ENCODE data around the gene NLRX1.

The NLRX1 gene

DNA sequence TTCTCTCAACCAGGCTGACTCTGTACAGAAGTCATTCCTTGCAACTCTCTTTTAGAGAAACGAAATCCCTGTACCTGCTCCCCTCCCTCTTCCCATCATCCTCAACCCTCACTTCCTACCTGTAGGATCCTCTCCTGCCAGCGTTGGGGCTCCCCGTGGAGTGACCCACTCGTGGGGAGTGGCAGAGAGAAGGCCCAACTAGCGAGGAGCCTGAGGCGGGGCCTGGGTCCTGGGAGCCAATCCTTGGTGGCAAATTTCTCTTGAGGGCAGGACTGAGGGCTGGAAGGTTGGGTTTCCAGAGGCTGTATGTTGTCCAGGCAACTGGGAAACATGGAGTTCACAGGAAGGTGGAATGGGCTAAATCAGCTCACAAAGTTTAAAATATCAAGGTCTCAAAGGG lies 27.2 kb downstream of the NLRX1 start:
- no peak for TF ChIP-seq TAF1 (IDR thresholded peaks at IDR 0.05; ENCODE audit: borderline replicate concordance, insufficient read depth, low read length)
- TF ChIP-seq POLR2AphosphoS5 (IDR thresholded peaks at IDR 0.05; ENCODE audit: low read depth, low read length): no peak
- TF ChIP-seq SIN3A (IDR thresholded peaks at IDR 0.05; ENCODE audit: borderline replicate concordance, insufficient read depth, low read length): no peak
- TF ChIP-seq FOXP2 (optimal IDR thresholded peaks at IDR 0.05; ENCODE audit: borderline replicate concordance, extremely low read depth, extremely low read length, insufficient read depth): no peak
- TF ChIP-seq, protein P1, sequence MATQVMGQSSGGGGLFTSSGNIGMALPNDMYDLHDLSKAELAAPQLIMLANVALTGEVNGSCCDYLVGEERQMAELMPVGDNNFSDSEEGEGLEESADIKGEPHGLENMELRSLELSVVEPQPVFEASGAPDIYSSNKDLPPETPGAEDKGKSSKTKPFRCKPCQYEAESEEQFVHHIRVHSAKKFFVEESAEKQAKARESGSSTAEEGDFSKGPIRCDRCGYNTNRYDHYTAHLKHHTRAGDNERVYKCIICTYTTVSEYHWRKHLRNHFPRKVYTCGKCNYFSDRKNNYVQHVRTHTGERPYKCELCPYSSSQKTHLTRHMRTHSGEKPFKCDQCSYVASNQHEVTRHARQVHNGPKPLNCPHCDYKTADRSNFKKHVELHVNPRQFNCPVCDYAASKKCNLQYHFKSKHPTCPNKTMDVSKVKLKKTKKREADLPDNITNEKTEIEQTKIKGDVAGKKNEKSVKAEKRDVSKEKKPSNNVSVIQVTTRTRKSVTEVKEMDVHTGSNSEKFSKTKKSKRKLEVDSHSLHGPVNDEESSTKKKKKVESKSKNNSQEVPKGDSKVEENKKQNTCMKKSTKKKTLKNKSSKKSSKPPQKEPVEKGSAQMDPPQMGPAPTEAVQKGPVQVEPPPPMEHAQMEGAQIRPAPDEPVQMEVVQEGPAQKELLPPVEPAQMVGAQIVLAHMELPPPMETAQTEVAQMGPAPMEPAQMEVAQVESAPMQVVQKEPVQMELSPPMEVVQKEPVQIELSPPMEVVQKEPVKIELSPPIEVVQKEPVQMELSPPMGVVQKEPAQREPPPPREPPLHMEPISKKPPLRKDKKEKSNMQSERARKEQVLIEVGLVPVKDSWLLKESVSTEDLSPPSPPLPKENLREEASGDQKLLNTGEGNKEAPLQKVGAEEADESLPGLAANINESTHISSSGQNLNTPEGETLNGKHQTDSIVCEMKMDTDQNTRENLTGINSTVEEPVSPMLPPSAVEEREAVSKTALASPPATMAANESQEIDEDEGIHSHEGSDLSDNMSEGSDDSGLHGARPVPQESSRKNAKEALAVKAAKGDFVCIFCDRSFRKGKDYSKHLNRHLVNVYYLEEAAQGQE (IDR thresholded peaks at IDR 0.05; ENCODE audit: insufficient read depth in 1 of 2, low read depth in 2 of 2, low read length in 2 of 2): no peak

DNA sequence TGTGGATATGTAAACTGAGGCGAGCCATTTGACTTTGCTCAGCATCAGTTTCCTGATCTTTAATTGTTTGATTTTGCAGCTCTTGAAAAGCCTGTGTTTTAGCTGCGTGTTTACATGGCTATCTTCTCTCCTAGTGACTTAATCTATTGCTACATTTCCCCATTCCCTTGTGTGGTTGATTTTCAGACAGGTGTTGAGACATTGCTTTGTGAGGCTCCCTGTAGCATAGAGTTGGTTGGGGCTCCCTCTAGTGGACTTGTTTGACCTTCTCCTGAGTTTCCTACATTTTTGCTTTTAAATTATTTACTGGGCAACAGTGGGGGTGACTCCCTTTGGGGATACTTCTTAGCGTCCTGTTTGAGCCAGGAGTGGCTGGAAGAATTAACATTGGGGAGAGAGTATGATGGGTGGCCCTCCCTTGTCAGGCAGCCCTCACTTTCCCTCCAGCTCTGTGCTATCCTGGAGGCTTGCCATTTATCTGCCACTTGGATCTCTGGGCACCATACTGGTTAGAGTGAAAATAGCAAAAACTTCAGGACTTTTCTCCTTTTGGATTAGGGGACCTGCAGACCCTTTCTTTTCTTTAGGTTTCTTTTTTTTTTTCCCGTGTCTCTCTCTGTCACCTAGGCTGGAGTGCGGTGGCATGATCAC lies 28.4 kb downstream of the NLRX1 start:
- TF ChIP-seq SIN3A (IDR thresholded peaks at IDR 0.05; ENCODE audit: borderline replicate concordance, insufficient read depth, low read length): no peak
- TF ChIP-seq POLR2AphosphoS5 (IDR thresholded peaks at IDR 0.05; ENCODE audit: low read depth, low read length): no peak
- no peak for TF ChIP-seq TAF1 (IDR thresholded peaks at IDR 0.05; ENCODE audit: borderline replicate concordance, insufficient read depth, low read length)
- no peak for TF ChIP-seq FOXP2 (optimal IDR thresholded peaks at IDR 0.05; ENCODE audit: borderline replicate concordance, extremely low read depth, extremely low read length, insufficient read depth)
- TF ChIP-seq, protein P1 (IDR thresholded peaks at IDR 0.05; ENCODE audit: insufficient read depth in 1 of 2, low read depth in 2 of 2, low read length in 2 of 2): no peak

DNA sequence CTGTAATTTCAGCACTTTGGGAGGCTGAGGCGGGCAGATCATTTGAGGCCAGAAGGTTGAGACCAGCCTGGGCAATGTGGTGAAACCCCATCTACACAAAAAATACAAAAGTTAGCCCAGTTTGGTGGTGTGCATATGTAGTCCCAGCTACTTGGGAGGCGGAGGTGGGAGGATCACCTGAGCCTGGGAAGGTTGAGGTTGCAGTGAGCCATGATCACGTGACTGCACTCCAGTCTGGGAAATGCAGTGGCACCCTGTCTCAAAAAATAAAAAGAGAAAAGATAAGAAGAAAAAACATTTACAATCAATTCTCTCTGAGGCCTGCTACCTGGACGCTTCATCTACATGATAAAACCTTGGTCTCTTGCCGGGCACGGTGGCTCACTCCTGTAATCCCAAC lies 30.4 kb downstream of the NLRX1 start:
- TF ChIP-seq SIN3A (IDR thresholded peaks at IDR 0.05; ENCODE audit: borderline replicate concordance, insufficient read depth, low read length): no peak
- TF ChIP-seq, protein P1 (IDR thresholded peaks at IDR 0.05; ENCODE audit: insufficient read depth in 1 of 2, low read depth in 2 of 2, low read length in 2 of 2): no peak
- no peak for TF ChIP-seq FOXP2 (optimal IDR thresholded peaks at IDR 0.05; ENCODE audit: borderline replicate concordance, extremely low read depth, extremely low read length, insufficient read depth)
- TF ChIP-seq TAF1 (IDR thresholded peaks at IDR 0.05; ENCODE audit: borderline replicate concordance, insufficient read depth, low read length): no peak
- no peak for TF ChIP-seq POLR2AphosphoS5 (IDR thresholded peaks at IDR 0.05; ENCODE audit: low read depth, low read length)

DNA sequence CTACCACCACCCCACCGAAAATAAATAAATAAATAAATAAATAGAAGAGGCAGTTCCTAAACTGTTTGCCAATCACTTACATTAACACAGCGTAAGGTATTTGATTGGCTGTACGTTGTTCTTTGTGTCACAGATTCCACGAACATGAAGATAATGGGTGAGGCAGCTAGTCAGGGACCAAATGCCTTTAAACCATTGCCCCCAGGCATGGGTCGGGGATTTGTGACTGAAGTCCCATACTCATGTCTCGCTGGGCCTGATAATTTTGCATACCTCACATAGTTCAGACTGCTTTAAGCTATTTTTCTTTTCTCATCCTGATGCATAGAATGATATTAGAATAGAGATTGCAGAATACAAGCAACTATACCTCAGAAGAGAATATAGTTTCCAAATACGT lies 34.0 kb downstream of the NLRX1 start:
- TF ChIP-seq FOXP2 (optimal IDR thresholded peaks at IDR 0.05; ENCODE audit: borderline replicate concordance, extremely low read depth, extremely low read length, insufficient read depth) (no peak), POLR2AphosphoS5 (IDR thresholded peaks at IDR 0.05; ENCODE audit: low read depth, low read length) (no peak), SIN3A (IDR thresholded peaks at IDR 0.05; ENCODE audit: borderline replicate concordance, insufficient read depth, low read length) (no peak), TAF1 (IDR thresholded peaks at IDR 0.05; ENCODE audit: borderline replicate concordance, insufficient read depth, low read length) (no peak)
- TF ChIP-seq, protein P1 (IDR thresholded peaks at IDR 0.05; ENCODE audit: insufficient read depth in 1 of 2, low read depth in 2 of 2, low read length in 2 of 2): no peak
